ENCODE measurements around the gene MYO10. TPM values are rescaled to one million over a fixed set of nuclear protein-coding genes. Genes with fewer than 3 reads are reported as not detected.

MYO10 gene
- total RNA-seq, 1 donor from 2014 or later = 80.2 TPM

DNA sequence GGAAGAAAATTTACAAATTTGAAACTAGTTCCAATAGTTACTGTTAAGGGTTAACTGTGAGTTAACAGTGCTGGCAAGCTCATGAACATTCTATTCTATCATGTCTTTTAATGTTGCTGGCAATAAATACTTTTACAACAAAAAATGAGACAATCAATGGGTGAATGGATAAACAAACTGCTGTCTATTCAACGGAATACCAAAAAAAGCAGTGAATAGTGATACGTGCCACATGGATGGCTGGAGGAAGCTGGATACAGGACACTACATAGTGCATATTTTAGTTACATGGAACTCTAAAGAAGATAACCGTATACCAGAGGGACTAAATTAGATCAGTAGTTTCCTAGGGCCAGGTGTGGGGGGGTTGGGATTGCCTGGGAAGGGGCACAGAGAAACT lies 163.5 kb downstream of the MYO10 start:
- H3K9me3 ChIP-seq (ENCODE audit: insufficient read depth, low read depth, low read length) = no peaks in the 10 kb centered on the region
- H3K36me3 Mint-ChIP-seq (ENCODE audit: low read depth, unreplicated experiment) = peaks cover 10% of the 10 kb centered on the region
- H3K27me3 ChIP-seq (ENCODE audit: insufficient read depth, low read length) = no peaks in the 10 kb centered on the region
- no peak overlapping the region for H3K27ac Mint-ChIP-seq (ENCODE audit: unreplicated experiment)
- H3K4me3 ChIP-seq (ENCODE audit: insufficient read depth, low read depth, low read length) = no peak overlapping the region
- H4K20me1 ChIP-seq (ENCODE audit: insufficient read depth, low read length) = no peaks in the 10 kb centered on the region
- peaks cover 31% of the 10 kb centered on the region for H3K79me2 ChIP-seq (ENCODE audit: insufficient read depth, low read length)
- peaks cover 24% of the 10 kb centered on the region for H3K36me3 ChIP-seq (ENCODE audit: insufficient read depth, low read length)
- DNase-seq (ENCODE audit: low read depth) (no peak), FAIRE-seq (no peak)
- H3K27ac ChIP-seq (ENCODE audit: low read depth, low read length) = no peak overlapping the region
- H2AFZ ChIP-seq (ENCODE audit: low read depth, low read length) = no peak overlapping the region
- H3K9me3 Mint-ChIP-seq (ENCODE audit: unreplicated experiment) = no peaks in the 10 kb centered on the region
- no peak overlapping the region for H3K4me3 Mint-ChIP-seq (ENCODE audit: unreplicated experiment)
- no peaks in the 10 kb centered on the region for H3K27me3 Mint-ChIP-seq (ENCODE audit: low read depth, unreplicated experiment)
- no peak overlapping the region for H3K4me2 ChIP-seq (ENCODE audit: low read length)
- TF ChIP-seq, protein P1, sequence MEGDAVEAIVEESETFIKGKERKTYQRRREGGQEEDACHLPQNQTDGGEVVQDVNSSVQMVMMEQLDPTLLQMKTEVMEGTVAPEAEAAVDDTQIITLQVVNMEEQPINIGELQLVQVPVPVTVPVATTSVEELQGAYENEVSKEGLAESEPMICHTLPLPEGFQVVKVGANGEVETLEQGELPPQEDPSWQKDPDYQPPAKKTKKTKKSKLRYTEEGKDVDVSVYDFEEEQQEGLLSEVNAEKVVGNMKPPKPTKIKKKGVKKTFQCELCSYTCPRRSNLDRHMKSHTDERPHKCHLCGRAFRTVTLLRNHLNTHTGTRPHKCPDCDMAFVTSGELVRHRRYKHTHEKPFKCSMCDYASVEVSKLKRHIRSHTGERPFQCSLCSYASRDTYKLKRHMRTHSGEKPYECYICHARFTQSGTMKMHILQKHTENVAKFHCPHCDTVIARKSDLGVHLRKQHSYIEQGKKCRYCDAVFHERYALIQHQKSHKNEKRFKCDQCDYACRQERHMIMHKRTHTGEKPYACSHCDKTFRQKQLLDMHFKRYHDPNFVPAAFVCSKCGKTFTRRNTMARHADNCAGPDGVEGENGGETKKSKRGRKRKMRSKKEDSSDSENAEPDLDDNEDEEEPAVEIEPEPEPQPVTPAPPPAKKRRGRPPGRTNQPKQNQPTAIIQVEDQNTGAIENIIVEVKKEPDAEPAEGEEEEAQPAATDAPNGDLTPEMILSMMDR (IDR thresholded peaks at IDR 0.05; ENCODE audit: insufficient read depth, low read depth, low read length) = no peak
- no peak for TF ChIP-seq EZH2 (IDR thresholded peaks at IDR 0.05; ENCODE audit: insufficient read depth, low read length)
- peaks cover 4% of the 10 kb centered on the region for H3K4me1 Mint-ChIP-seq (ENCODE audit: low read depth, unreplicated experiment)
- no peaks in the 10 kb centered on the region for H3K4me1 ChIP-seq (ENCODE audit: insufficient read depth, low read length)
- H3K9ac ChIP-seq (ENCODE audit: low read length) = no peak overlapping the region

DNA sequence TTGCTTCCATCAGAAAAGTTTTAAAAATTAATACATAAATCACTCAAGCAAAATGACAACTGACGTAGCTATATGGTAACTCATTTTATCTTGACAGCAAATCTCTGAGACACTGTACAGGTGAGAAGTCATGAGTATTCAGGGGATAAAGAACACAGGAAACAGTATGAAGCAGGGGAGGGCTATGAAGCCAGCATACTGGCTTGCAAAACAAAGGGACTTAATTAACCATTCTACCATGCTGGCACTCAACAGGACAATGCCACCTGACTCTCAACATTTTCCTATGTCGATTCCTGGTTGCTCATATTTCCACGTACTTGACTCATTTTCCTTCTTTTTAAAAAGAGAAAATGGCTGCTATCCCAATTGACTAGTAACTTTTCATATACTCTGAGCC lies 167.9 kb downstream of the MYO10 start:
- Histone ChIP-seq H3K27me3 (ENCODE audit: insufficient read depth, low read length) (no peaks in the 10 kb centered on the region), H3K4me1 (ENCODE audit: insufficient read depth, low read length) (no peaks in the 10 kb centered on the region), H3K9me3 (ENCODE audit: insufficient read depth, low read depth, low read length) (no peaks in the 10 kb centered on the region), H3K27ac (ENCODE audit: low read depth, low read length) (no peak overlapping the region), H4K20me1 (ENCODE audit: insufficient read depth, low read length) (no peaks in the 10 kb centered on the region), H3K9ac (ENCODE audit: low read length) (no peak overlapping the region), H3K36me3 (ENCODE audit: insufficient read depth, low read length) (peaks cover 39% of the 10 kb centered on the region), H3K4me3 (ENCODE audit: insufficient read depth, low read depth, low read length) (no peak overlapping the region), H3K79me2 (ENCODE audit: insufficient read depth, low read length) (peaks cover 8% of the 10 kb centered on the region), H3K4me2 (ENCODE audit: low read length) (no peak overlapping the region), H2AFZ (ENCODE audit: low read depth, low read length) (no peak overlapping the region)
- no peaks in the 10 kb centered on the region for H3K27me3 Mint-ChIP-seq (ENCODE audit: low read depth, unreplicated experiment)
- no peaks in the 10 kb centered on the region for H3K9me3 Mint-ChIP-seq (ENCODE audit: unreplicated experiment)
- H3K27ac Mint-ChIP-seq (ENCODE audit: unreplicated experiment) = no peak overlapping the region
- TF ChIP-seq, protein P1 (IDR thresholded peaks at IDR 0.05; ENCODE audit: insufficient read depth, low read depth, low read length) = no peak
- no peak for TF ChIP-seq EZH2 (IDR thresholded peaks at IDR 0.05; ENCODE audit: insufficient read depth, low read length)
- FAIRE-seq (no peak), DNase-seq (ENCODE audit: low read depth) (no peak)
- H3K4me3 Mint-ChIP-seq (ENCODE audit: unreplicated experiment) = no peak overlapping the region
- no peaks in the 10 kb centered on the region for H3K4me1 Mint-ChIP-seq (ENCODE audit: low read depth, unreplicated experiment)
- peaks cover 13% of the 10 kb centered on the region for H3K36me3 Mint-ChIP-seq (ENCODE audit: low read depth, unreplicated experiment)

DNA sequence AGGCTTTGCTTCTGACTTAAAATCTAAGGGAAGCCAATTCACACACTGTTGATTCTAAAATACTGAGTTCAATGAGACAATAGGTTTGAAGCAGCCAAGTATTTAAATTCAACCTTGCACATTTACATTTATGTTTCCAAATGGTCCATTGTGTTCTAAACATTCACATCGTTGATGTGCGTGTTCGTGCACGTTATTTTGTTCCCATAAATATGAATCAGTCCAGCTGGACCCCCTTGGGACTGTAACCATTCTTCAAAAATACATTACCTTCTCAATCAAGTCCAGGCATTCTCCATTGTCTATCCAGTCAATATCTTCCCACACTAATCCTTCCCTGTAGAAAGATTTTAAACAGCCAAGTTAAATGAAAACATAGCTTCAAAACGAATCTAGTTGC lies 172.9 kb downstream of the MYO10 start:
- no peaks in the 10 kb centered on the region for H4K20me1 ChIP-seq (ENCODE audit: insufficient read depth, low read length)

More for the DNA sequence above, 172.9 kb downstream of the MYO10 start:
- Histone ChIP-seq H3K27ac (ENCODE audit: low read depth, low read length) (no peak overlapping the region), H2AFZ (ENCODE audit: low read depth, low read length) (no peak overlapping the region), H3K9ac (ENCODE audit: low read length) (no peak overlapping the region), H3K4me2 (ENCODE audit: low read length) (no peak overlapping the region), H3K36me3 (ENCODE audit: insufficient read depth, low read length) (peaks cover 57% of the 10 kb centered on the region), H3K4me3 (ENCODE audit: insufficient read depth, low read depth, low read length) (no peak overlapping the region), H3K9me3 (ENCODE audit: insufficient read depth, low read depth, low read length) (no peaks in the 10 kb centered on the region), H3K27me3 (ENCODE audit: insufficient read depth, low read length) (no peaks in the 10 kb centered on the region), H3K4me1 (ENCODE audit: insufficient read depth, low read length) (no peaks in the 10 kb centered on the region), H3K79me2 (ENCODE audit: insufficient read depth, low read length) (no peaks in the 10 kb centered on the region)
- Mint-ChIP-seq H3K4me3 (ENCODE audit: unreplicated experiment) (no peak overlapping the region), H3K27me3 (ENCODE audit: low read depth, unreplicated experiment) (no peaks in the 10 kb centered on the region), H3K27ac (ENCODE audit: unreplicated experiment) (no peak overlapping the region), H3K36me3 (ENCODE audit: low read depth, unreplicated experiment) (peaks cover 11% of the 10 kb centered on the region), H3K9me3 (ENCODE audit: unreplicated experiment) (no peaks in the 10 kb centered on the region), H3K4me1 (ENCODE audit: low read depth, unreplicated experiment) (no peaks in the 10 kb centered on the region)
- FAIRE-seq = no peak
- DNase-seq (ENCODE audit: low read depth) = no peak
- no peak for TF ChIP-seq EZH2 (IDR thresholded peaks at IDR 0.05; ENCODE audit: insufficient read depth, low read length)
- TF ChIP-seq, protein P1 (IDR thresholded peaks at IDR 0.05; ENCODE audit: insufficient read depth, low read depth, low read length) = no peak
